Cardiac fibroblast (primary cell): ENCODE data around the gene NKD2.
A peak's percentile ranks its signal among the peaks of the same experiment; 100 is the strongest.

Source experiments
- DNase-seq, 2 donors: peaks; one replicate each; pipeline versions ENCODE4 v3.0.0 to v3.0.0-alpha.2; 2010; ENCODE audit warnings: low read depth in 2 of 2
- H3K4me3 ChIP-seq, 2 donors: replicated peaks in 1 of 2; 1 replicate in 1 of 2; 2 replicates in 1 of 2; pipeline ENCODE4 v1.5.1; 2011; ENCODE audit warnings: low read depth in 2 of 2, low read length in 2 of 2, mild to moderate bottlenecking in 2 of 2, moderate library complexity in 1 of 2
- CTCF ChIP-seq: IDR thresholded peaks from one replicate; pipeline ENCODE4 v1.5.1; 2011; ENCODE audit warnings: low read depth, mild to moderate bottlenecking, low read length, inconsistent platforms

NKD2 gene

GRCh38 chr5:979100-979817 lies 29.3 kb upstream of the NKD2 start:
- H3K4me3 ChIP-seq, result no peak overlapping the region
- DNase-seq, result no peak
- TF ChIP-seq CTCF, result no peak

GRCh38 chr5:980001-980588 lies 28.5 kb upstream of the NKD2 start:
- no peak overlapping the region for H3K4me3 ChIP-seq
- no peak for DNase-seq
- no peak for TF ChIP-seq CTCF

GRCh38 chr5:980966-981365 lies 27.6 kb upstream of the NKD2 start:
- no peak for TF ChIP-seq CTCF
- peak in 1 of 2 donors; percentile 21 for DNase-seq
- no peak overlapping the region for H3K4me3 ChIP-seq

- no peak for DNase-seq
- no peak for TF ChIP-seq CTCF
- no peak overlapping the region for H3K4me3 ChIP-seq
Measured at GRCh38 chr5:981456-981855, 27.1 kb upstream of the NKD2 start.

- no peak overlapping the region for H3K4me3 ChIP-seq
- TF ChIP-seq CTCF, result peak; percentile 19
- no peak for DNase-seq
Measured at GRCh38 chr5:982377-983237, 26.0 kb upstream of the NKD2 start.

- H3K4me3 ChIP-seq, result no peak overlapping the region
- DNase-seq, result no peak
- no peak for TF ChIP-seq CTCF
Measured at GRCh38 chr5:983238-983524, 25.4 kb upstream of the NKD2 start.
